Umbilical cord (tissue), 2 donors: ENCODE measurements around the gene SDHC. TPM values are rescaled to one million over a fixed set of nuclear protein-coding genes. Genes with fewer than 3 reads are reported as not detected.

Experiments
- DNase-seq: peaks from one replicate; pipeline ENCODE4 v3.0.0-alpha.2; 2015; ENCODE audit warnings: low spot score
- total RNA-seq: library from RNA; depleted of rRNA; stranded (reverse); fragments of >200 nt; gene quantifications from one replicate; pipeline ENCODE4 v1.2.3, GENCODE V29; 2014; ENCODE audit warnings: low replicate concordance; ENCODE audit not compliant: insufficient read depth

The SDHC gene
- total RNA-seq, result 35.9 TPM

GRCh38 chr1:161314201-161314981 is at the start of gene SDHC:
Gene SDHC (plus strand): TSS chr1:161314381. CDS start chr1:161314406, 25 bp downstream.
- DNase-seq, result peak; percentile 95

GRCh38 chr1:161265305-161265704 is 48.9 kb upstream of the SDHC start:
- no peak for DNase-seq

GRCh38 chr1:161266202-161266601 is 48.0 kb upstream of the SDHC start:
- no peak for DNase-seq

- DNase-seq, result no peak
Measured at GRCh38 chr1:161266836-161267235, 47.3 kb upstream of the SDHC start.

GRCh38 chr1:161267321-161267720 is 46.9 kb upstream of the SDHC start:
- no peak for DNase-seq

- peak; percentile 27 for DNase-seq
Measured at GRCh38 chr1:161273402-161273801, 40.8 kb upstream of the SDHC start.

GRCh38 chr1:161274874-161275273 is 39.3 kb upstream of the SDHC start:
- no peak for DNase-seq

GRCh38 chr1:161282991-161283390 is 31.2 kb upstream of the SDHC start:
- DNase-seq, result peak; percentile 28

- DNase-seq, result no peak
Measured at GRCh38 chr1:161285113-161285512, 29.1 kb upstream of the SDHC start.

GRCh38 chr1:161285521-161285920 is 28.7 kb upstream of the SDHC start:
- DNase-seq, result no peak

- no peak for DNase-seq
Measured at GRCh38 chr1:161287482-161288054, 26.6 kb upstream of the SDHC start.

- DNase-seq, result no peak
Measured at GRCh38 chr1:161290779-161291178, 23.4 kb upstream of the SDHC start.

GRCh38 chr1:161297415-161297814 is 16.8 kb upstream of the SDHC start:
- DNase-seq, result no peak

GRCh38 chr1:161298116-161298515 is 16.1 kb upstream of the SDHC start:
- no peak for DNase-seq

GRCh38 chr1:161299347-161299746 is 14.8 kb upstream of the SDHC start:
- no peak for DNase-seq

GRCh38 chr1:161300478-161300877 is 13.7 kb upstream of the SDHC start:
- DNase-seq, result no peak

- no peak for DNase-seq
Measured at GRCh38 chr1:161304927-161305866, 9.0 kb upstream of the SDHC start.

- peak; percentile 80 for DNase-seq
Measured at GRCh38 chr1:161305867-161306519, 8.2 kb upstream of the SDHC start.

GRCh38 chr1:161307230-161307768 is 6.9 kb upstream of the SDHC start:
- DNase-seq, result no peak

GRCh38 chr1:161307892-161308638 is 6.1 kb upstream of the SDHC start:
- DNase-seq, result no peak

- DNase-seq, result no peak
Measured at GRCh38 chr1:161309868-161310267, 4.3 kb upstream of the SDHC start, which contains the start of gene MPZ. Gene MPZ (minus strand): TSS chr1:161309968. CDS start chr1:161309905, 63 bp downstream.
